GM19463 (cell line): ENCODE measurements around the gene TTC4.

Source experiments
- ATAC-seq: cut with Tn5 transposase; IDR thresholded peaks from one replicate; pipeline ENCODE4 v1.9.1; 2021; ENCODE audit warnings: mild to moderate bottlenecking, moderate library complexity; ENCODE audit not compliant: unreplicated experiment

The TTC4 gene

GRCh38 chr1:54703471-54703870, 12.2 kb upstream of the TTC4 start:
- ATAC-seq: no peak

GRCh38 chr1:54705153-54705552, 10.5 kb upstream of the TTC4 start:
- ATAC-seq: no peak

- no peak for ATAC-seq
Observed at GRCh38 chr1:54706419-54706818, 9.2 kb upstream of the TTC4 start.

GRCh38 chr1:54708385-54708784, 7.3 kb upstream of the TTC4 start:
- ATAC-seq: no peak

- ATAC-seq: no peak
Observed at GRCh38 chr1:54709547-54710292, 5.9 kb upstream of the TTC4 start.

- no peak for ATAC-seq
Observed at GRCh38 chr1:54710434-54710833, 5.2 kb upstream of the TTC4 start.

GRCh38 chr1:54710841-54711240, 4.8 kb upstream of the TTC4 start:
- no peak for ATAC-seq

- no peak for ATAC-seq
Observed at GRCh38 chr1:54711536-54711935, 4.1 kb upstream of the TTC4 start.

- ATAC-seq: no peak
Observed at GRCh38 chr1:54714881-54715492, 674 bp upstream of the TTC4 start.

- no peak for ATAC-seq
Observed at GRCh38 chr1:54716299-54717047, 812 bp downstream of the TTC4 start.

GRCh38 chr1:54721719-54722118, 6.1 kb downstream of the TTC4 start:
- no peak for ATAC-seq

- ATAC-seq: no peak
Observed at GRCh38 chr1:54723985-54724384, 8.3 kb downstream of the TTC4 start.

- no peak for ATAC-seq
Observed at GRCh38 chr1:54724771-54725170, 9.1 kb downstream of the TTC4 start.

- ATAC-seq: no peak
Observed at GRCh38 chr1:54728027-54728426, 12.4 kb downstream of the TTC4 start.

GRCh38 chr1:54736685-54737084, 21.0 kb downstream of the TTC4 start:
- ATAC-seq: no peak

GRCh38 chr1:54738244-54738643, 22.6 kb downstream of the TTC4 start:
- no peak for ATAC-seq

- no peak for ATAC-seq
Observed at GRCh38 chr1:54741531-54741930, 25.9 kb downstream of the TTC4 start.

GRCh38 chr1:54742282-54742681, 26.6 kb downstream of the TTC4 start:
- no peak for ATAC-seq

GRCh38 chr1:54743416-54744226, 28.0 kb downstream of the TTC4 start:
- ATAC-seq: no peak

- no peak for ATAC-seq
Observed at GRCh38 chr1:54744696-54745095, 29.0 kb downstream of the TTC4 start.

GRCh38 chr1:54745274-54745673, 29.6 kb downstream of the TTC4 start:
- ATAC-seq: no peak
